Endothelial cell of umbilical vein (primary cell): Measurements from ENCODE around the gene KCTD11. TPM values are rescaled to one million over a fixed set of nuclear protein-coding genes. Genes with fewer than 3 reads are reported as not detected.
A peak's percentile ranks its signal among the peaks of the same experiment; 100 is the strongest.

Experiments used
- BruUV-seq: library from RNA; stranded (reverse); fragments of 400-500 nt; replicated peaks from 2 replicates; lab custom pipeline; 2021; lab: Mats Ljungman, UMichigan
- CTCF ChIA-PET: fragments of 300-600, 350-600 bp; sonication (Branson Sonifier 250); formaldehyde crosslinking; loops from one replicate; lab custom pipeline; 2021; ENCODE audit warnings: antibody characterized with exemption, inconsistent platforms; lab: Charles Lee
- POLR2A ChIA-PET: fragments of 300-600, 350-600 bp; sonication (Branson Sonifier 250); formaldehyde crosslinking; loops from one replicate; lab custom pipeline; 2021; ENCODE audit warnings: antibody characterized with exemption, inconsistent platforms; lab: Charles Lee
- DNase-seq: peaks from one replicate; pipeline ENCODE4 v3.0.0-alpha.2; 2011; ENCODE audit warnings: low read depth, low spot score
- FAIRE-seq: peaks from 2 replicates; lab custom pipeline; 2011; peaks lifted over from hg19 to GRCh38; lab: Jason Lieb, UNC
- H2AFZ ChIP-seq: 2 replicates; pipeline ENCODE4 v1.6.0; 2012; ENCODE audit warnings: low read depth, low read length, control low read depth, inconsistent platforms
- H3K27ac ChIP-seq: 2 replicates; pipeline ENCODE4 v1.5.1; 2011; ENCODE audit warnings: low read depth, mild to moderate bottlenecking, control low read depth, low read length, moderate library complexity; ENCODE audit not compliant: insufficient read depth
- H3K27me3 ChIP-seq, 2 experiments: 2 replicates each; pipeline versions ENCODE4 v1.6.0 to v1.6.1; 2011; ENCODE audit warnings: low read length in 2 of 2, mixed read lengths in 1 of 2; ENCODE audit not compliant: control insufficient read depth in 2 of 2, insufficient read depth in 2 of 2
- H3K36me3 ChIP-seq, 2 experiments: 2 replicates in 1 of 2; 3 replicates in 1 of 2; pipeline ENCODE4 v1.5.1; 2011; ENCODE audit warnings: low read length in 2 of 2, mild to moderate bottlenecking in 1 of 2, moderate library complexity in 1 of 2; ENCODE audit not compliant: control insufficient read depth in 2 of 2, insufficient read depth in 2 of 2; ENCODE audit errors: extremely low read depth in 1 of 2
- H3K4me1 ChIP-seq: 3 replicates; pipeline ENCODE4 v1.5.1; 2011; ENCODE audit warnings: mild to moderate bottlenecking, low read length; ENCODE audit not compliant: control insufficient read depth, insufficient read depth; ENCODE audit errors: extremely low read depth
- H3K4me2 ChIP-seq: 2 replicates; pipeline ENCODE4 v1.6.1; 2011; ENCODE audit warnings: low read length, control low read depth, mixed read lengths; ENCODE audit not compliant: insufficient read depth
- H3K4me3 ChIP-seq, 3 experiments: fragments of 200-600 bp in 1 of 3; sonication (generic), shearing (Covaris generic) in 1 of 3; replicated peaks in 1 of 3; 2 replicates each; pipeline ENCODE4 v1.5.1; 2011 to 2016; ENCODE audit warnings: control low read depth in 3 of 3, low read length in 3 of 3, mild to moderate bottlenecking in 2 of 3, inconsistent platforms in 1 of 3, low read depth in 1 of 3, moderate library complexity in 1 of 3; ENCODE audit not compliant: insufficient read depth in 1 of 3
- H3K79me2 ChIP-seq: 2 replicates; pipeline ENCODE4 v1.6.0; 2012; ENCODE audit warnings: low read length, inconsistent platforms; ENCODE audit not compliant: control insufficient read depth, insufficient read depth
- H3K9ac ChIP-seq: replicated peaks from 2 replicates; pipeline ENCODE3; 2011; ENCODE audit warnings: low read length, control low read depth; ENCODE audit not compliant: insufficient read depth; ENCODE audit errors: extremely low read depth
- H3K9me1 ChIP-seq: replicated peaks from 3 replicates; pipeline ENCODE4 v1.6.0; 2011; ENCODE audit warnings: mild to moderate bottlenecking, low read length; ENCODE audit not compliant: control insufficient read depth, insufficient read depth; ENCODE audit errors: extremely low read depth
- H3K9me3 ChIP-seq: replicated peaks from 2 replicates; pipeline ENCODE4 v1.5.1; 2012; ENCODE audit warnings: low read length, inconsistent platforms; ENCODE audit not compliant: control insufficient read depth, insufficient read depth
- H4K20me1 ChIP-seq: replicated peaks from 2 replicates; pipeline ENCODE3; 2011; ENCODE audit warnings: mild to moderate bottlenecking, low read length; ENCODE audit not compliant: control insufficient read depth, insufficient read depth; ENCODE audit errors: extremely low read depth
- EZH2 ChIP-seq: IDR thresholded peaks from 2 replicates; pipeline ENCODE4 v1.6.1; 2012; ENCODE audit warnings: borderline replicate concordance, low read depth, mild to moderate bottlenecking, moderate library complexity, low read length, inconsistent platforms; ENCODE audit not compliant: severe bottlenecking
- FOS ChIP-seq: IDR thresholded peaks from 2 replicates; pipeline ENCODE4 v1.6.1; 2011; ENCODE audit warnings: mild to moderate bottlenecking, low read length, moderate library complexity, borderline replicate concordance; ENCODE audit not compliant: insufficient read depth
- GATA2 ChIP-seq: IDR thresholded peaks from 2 replicates; pipeline ENCODE4 v1.7.0; 2011; ENCODE audit warnings: low read depth, mild to moderate bottlenecking, moderate library complexity, mixed read lengths, low read length; ENCODE audit not compliant: insufficient read length, insufficient read depth
- JUN ChIP-seq: IDR thresholded peaks from 2 replicates; pipeline ENCODE4 v1.6.1; 2011; ENCODE audit warnings: borderline replicate concordance, low read depth; ENCODE audit not compliant: insufficient read length, insufficient read depth
- MYC ChIP-seq: IDR thresholded peaks from one replicate; pipeline ENCODE4 v1.6.1; 2011; ENCODE audit warnings: mild to moderate bottlenecking, low read depth, low read length
- POLR2A ChIP-seq: IDR thresholded peaks from 2 replicates; pipeline ENCODE4 v1.6.1; 2012; ENCODE audit warnings: low read depth, mild to moderate bottlenecking, control low read depth, low read length
- POLR2AphosphoS5 ChIP-seq: IDR thresholded peaks from 2 replicates; pipeline ENCODE4 v1.6.1; 2012; ENCODE audit warnings: low read depth, mild to moderate bottlenecking, control low read depth, low read length, moderate library complexity; ENCODE audit not compliant: insufficient read depth
- dilution Hi-C: fragments of 300-500 bp; cut with MboI; formaldehyde crosslinking; loops from one replicate; pipeline ENCODE4 v1.15.0; 2019; ENCODE audit warnings: low sequenced_read_pairs; ENCODE audit not compliant: extremely low pct_ligation_motif_present
- intact Hi-C: fragments of 100-400 bp; cut with micrococcal nuclease; formaldehyde crosslinking; loops from one replicate; pipeline ENCODE4 v1.10.0; 2022
- polyA plus RNA-seq, 4 experiments: library from polyadenylated mRNA; depleted of rRNA in 3 of 4; stranded (reverse) in 3 of 4; unstranded in 1 of 4; fragments of >200 nt; gene quantifications; 2 replicates each; pipeline versions ENCODE4 v1.2.1 to v1.2.3, GENCODE V29; 2011 to 2012; ENCODE audit warnings: missing spikeins in 1 of 4
- total RNA-seq: library from RNA; stranded (reverse); gene quantifications from 2 replicates; pipeline ENCODE4 v1.2.3, GENCODE V29; 2021
- TF ChIP-seq, protein P1 (sequence below): IDR thresholded peaks from 2 replicates; pipeline ENCODE4 v1.6.1; 2011; ENCODE audit not compliant: insufficient read depth, insufficient read length

Gene KCTD11
- total and polyA plus RNA-seq, 2 donors (not counting 3 experiments of a cell fraction or from before 2014, with no cell fraction given), result 3.8 to 6.5 TPM

DNA sequence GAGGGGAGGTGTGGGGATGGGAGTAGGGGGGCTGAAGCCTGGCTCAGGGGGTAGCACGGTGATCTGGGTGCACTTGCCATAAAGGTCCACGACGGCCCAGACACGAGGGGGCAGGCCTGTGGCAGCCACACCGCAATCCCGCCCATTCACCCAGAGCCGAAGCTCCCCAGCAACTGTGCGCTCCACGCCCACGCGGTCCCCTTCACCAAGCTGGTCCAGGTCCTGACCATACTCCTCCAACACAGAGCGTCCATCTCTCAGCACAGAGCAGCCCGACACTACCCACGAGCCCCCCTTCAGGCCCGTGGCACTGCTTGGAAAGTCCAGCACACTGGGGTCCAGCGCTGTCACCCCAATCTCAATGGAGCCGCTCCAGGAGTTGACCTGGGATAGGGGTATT is 24.5 kb upstream of the KCTD11 start:
- Histone ChIP-seq H3K79me2 (peaks cover 10% of the 10 kb centered on the region), H3K4me1 (peaks cover 10% of the 10 kb centered on the region), H3K27ac (no peak overlapping the region), H4K20me1 (no peaks in the 10 kb centered on the region), H3K27me3 (peaks cover 0 to 2% of the 10 kb centered on the region in 2 experiments), H3K4me2 (no peak overlapping the region), H3K9me1 (no peaks in the 10 kb centered on the region), H3K36me3 (peaks cover 6 to 20% of the 10 kb centered on the region in 2 experiments), H3K4me3 (no peak overlapping the region), H3K9me3 (no peaks in the 10 kb centered on the region), H2AFZ (no peak overlapping the region), H3K9ac (no peak overlapping the region)
- intact Hi-C loops (no loop called here), dilution Hi-C loops (no loop called here)
- no peak for DNase-seq
- TF ChIP-seq JUN (no peak), EZH2 (no peak), POLR2A (no peak), FOS (no peak), POLR2AphosphoS5 (no peak), MYC (no peak)
- TF ChIP-seq, protein P1, sequence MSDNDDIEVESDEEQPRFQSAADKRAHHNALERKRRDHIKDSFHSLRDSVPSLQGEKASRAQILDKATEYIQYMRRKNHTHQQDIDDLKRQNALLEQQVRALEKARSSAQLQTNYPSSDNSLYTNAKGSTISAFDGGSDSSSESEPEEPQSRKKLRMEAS, result no peak
- BruUV-seq, result no TSS peak
- no peak for FAIRE-seq
- ChIA-PET POLR2A (no interaction called here), CTCF (no interaction called here)

DNA sequence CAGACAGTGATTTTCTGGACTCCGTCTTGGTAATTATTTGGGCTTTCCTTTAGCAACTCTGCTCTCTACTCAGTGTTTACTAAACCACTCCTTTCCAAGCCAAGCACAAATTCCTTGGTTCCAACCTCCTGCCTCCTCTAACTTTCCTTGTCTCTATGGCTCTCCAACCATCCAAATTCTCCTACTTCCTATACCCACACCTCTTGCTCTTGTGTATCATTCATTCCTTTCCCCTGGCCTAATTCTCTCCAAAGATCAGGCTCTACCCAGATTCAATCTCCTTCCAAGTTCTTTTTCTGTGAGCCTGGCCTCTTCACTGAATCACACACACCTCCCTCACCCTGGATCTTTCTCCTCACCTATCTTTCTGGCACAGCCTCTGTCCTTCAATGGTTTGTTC is 24.0 kb upstream of the KCTD11 start:
- no peak for TF ChIP-seq GATA2
- Histone ChIP-seq H3K4me3 (no peak overlapping the region), H3K27me3 (peaks cover 0 to 2% of the 10 kb centered on the region in 2 experiments), H3K9me3 (no peaks in the 10 kb centered on the region), H3K4me2 (peak overlapping the region; percentile 83), H3K9ac (peak overlapping the region; percentile 47), H3K79me2 (peaks cover 10% of the 10 kb centered on the region), H3K9me1 (no peaks in the 10 kb centered on the region), H3K4me1 (peaks cover 10% of the 10 kb centered on the region), H2AFZ (no peak overlapping the region), H3K27ac (no peak overlapping the region), H4K20me1 (no peaks in the 10 kb centered on the region), H3K36me3 (peaks cover 2 to 15% of the 10 kb centered on the region in 2 experiments)
- POLR2A ChIA-PET, result no interaction called here
- no TSS peak for BruUV-seq
- CTCF ChIA-PET, result interaction anchor here (0.7 kb wide), 1 partner anchor 282 kb away, joined by 5 read pairs; no protein-coding TSS in a partner anchor
- dilution Hi-C loops, result no loop called here
- FAIRE-seq (no peak), DNase-seq (no peak)
- intact Hi-C loops, result no loop called here
